DND-41 (cell line): ENCODE results near the gene NTM.

ENCODE experiments used
- CTCF ChIP-seq: IDR thresholded peaks from 2 replicates; pipeline ENCODE4 v1.5.1; 2012; ENCODE audit warnings: borderline replicate concordance, low read length, moderate library complexity, mild to moderate bottlenecking; ENCODE audit not compliant: poor library complexity, severe bottlenecking; ENCODE audit errors: extremely low read depth
- EZH2 ChIP-seq: IDR thresholded peaks from 3 replicates; pipeline ENCODE4 v1.6.1; 2012; ENCODE audit warnings: borderline replicate concordance, low read depth, mild to moderate bottlenecking, moderate library complexity, low read length, inconsistent platforms; ENCODE audit not compliant: severe bottlenecking

DNA sequence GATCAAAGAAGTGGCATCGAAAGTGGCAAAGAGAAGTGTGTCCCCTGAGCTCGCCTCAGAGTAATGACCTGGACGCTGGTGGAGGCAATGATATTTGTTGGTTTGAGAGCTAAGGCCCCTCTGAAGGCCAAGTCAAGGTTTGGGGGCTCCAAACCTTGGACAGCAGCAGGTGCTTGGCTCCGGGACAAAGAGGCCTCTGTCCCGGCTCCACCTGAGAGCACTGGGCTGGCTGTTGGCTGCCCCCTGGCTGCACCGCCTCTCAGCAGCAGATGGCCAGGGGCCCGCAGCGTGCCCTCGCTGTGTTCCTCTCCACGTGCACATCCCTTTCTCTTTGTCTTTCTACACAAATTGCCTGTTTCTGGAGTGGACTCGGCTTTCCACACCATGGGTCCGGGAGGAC, 301.3 kb downstream of the NTM start:
- TF ChIP-seq EZH2 (no peak), CTCF (no peak)
